Measurements from ENCODE around the gene RAB4A.

Gene RAB4A

DNA sequence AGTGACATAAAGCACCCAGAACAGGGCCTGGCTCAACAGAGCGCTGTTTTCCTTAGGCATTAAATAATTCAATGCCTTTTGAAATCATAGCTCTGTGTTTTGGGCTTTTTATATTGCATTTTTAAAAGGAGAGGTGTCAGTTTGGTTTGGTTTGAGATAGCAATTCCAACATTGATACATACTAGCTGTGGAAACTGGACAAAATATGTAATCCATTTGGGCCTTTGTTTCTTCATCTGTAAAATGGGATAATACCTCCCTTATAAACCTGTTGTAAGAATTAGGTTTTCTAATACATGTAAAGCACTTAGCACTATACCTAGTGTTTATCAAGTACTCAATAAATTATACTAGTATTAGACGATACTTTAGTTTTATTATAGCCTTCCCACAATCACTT, 8.7 kb upstream of the RAB4A start:
- TF ChIP-seq, protein P1, sequence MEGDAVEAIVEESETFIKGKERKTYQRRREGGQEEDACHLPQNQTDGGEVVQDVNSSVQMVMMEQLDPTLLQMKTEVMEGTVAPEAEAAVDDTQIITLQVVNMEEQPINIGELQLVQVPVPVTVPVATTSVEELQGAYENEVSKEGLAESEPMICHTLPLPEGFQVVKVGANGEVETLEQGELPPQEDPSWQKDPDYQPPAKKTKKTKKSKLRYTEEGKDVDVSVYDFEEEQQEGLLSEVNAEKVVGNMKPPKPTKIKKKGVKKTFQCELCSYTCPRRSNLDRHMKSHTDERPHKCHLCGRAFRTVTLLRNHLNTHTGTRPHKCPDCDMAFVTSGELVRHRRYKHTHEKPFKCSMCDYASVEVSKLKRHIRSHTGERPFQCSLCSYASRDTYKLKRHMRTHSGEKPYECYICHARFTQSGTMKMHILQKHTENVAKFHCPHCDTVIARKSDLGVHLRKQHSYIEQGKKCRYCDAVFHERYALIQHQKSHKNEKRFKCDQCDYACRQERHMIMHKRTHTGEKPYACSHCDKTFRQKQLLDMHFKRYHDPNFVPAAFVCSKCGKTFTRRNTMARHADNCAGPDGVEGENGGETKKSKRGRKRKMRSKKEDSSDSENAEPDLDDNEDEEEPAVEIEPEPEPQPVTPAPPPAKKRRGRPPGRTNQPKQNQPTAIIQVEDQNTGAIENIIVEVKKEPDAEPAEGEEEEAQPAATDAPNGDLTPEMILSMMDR (IDR thresholded peaks at IDR 0.05): no peak
- no peak for TF ChIP-seq ZFX (IDR thresholded peaks at IDR 0.05; ENCODE audit: borderline replicate concordance)

DNA sequence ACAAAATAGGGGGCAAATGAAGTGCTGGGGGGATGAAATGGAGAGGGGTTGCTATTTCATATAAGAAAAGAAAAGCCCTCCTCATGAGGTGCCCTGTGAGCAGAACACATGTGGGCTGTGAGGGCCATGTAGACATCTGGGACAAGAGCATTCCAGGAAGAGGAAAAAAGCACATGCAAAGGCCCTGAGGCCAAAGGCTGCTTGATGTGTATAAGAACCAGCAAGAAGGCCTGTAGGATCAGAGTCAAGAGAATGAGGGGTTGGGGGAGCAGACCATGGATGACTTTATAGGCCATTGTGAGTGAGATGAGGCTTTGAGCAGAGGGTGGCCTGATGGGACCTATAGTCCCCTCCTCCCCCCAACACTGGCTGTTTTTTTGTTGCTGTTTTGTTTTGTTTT, 7.7 kb upstream of the RAB4A start:
- no peak for TF ChIP-seq ZFX (IDR thresholded peaks at IDR 0.05; ENCODE audit: borderline replicate concordance)
- TF ChIP-seq, protein P1 (IDR thresholded peaks at IDR 0.05): no peak
- no peak overlapping the region for H3K27ac ChIP-seq

More for the DNA sequence above, 8.7 kb upstream of the RAB4A start:
- no peak overlapping the region for H3K27ac ChIP-seq

DNA sequence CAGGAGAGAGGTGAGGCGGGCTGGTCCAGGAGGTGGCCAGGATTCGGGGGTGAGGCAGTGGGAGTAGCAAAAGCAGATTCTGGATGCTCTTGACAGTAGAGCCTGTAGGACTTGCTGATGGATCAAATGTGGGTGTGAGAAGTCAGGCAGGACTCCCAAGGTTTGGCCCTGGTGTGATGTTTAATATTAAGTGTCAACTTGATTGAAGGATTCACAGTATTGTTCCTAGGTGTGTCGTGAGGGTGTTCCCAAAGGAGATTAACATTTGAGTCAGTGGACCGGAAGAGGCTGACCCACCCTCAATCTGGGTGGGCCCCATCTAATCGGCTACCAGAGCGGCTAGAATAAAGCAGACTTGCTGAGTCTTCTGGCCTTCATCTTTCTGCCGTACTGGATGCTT, 6.8 kb upstream of the RAB4A start:
- no peak overlapping the region for H3K27ac ChIP-seq
- TF ChIP-seq, protein P1 (IDR thresholded peaks at IDR 0.05): no peak

DNA sequence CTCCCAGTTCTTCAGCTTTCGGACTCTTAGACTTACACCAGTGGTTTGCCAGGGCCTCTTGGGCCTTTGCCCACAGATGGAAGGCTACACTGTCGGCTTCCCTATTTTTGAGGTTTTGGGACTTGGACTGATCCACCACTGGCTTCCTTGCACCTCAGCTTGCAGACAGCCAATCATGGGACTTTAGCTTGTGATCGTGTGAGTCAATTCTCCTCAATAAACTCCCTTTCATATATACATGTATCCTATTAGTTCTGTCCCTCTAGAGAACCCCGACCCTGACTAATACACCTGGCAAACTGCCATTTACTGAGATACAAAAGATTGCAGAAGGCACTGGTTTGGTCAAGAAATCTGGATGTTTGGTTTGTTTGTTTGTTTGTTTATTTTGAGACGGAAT, 6.4 kb upstream of the RAB4A start:
- TF ChIP-seq, protein P1 (IDR thresholded peaks at IDR 0.05): no peak
- no peak for TF ChIP-seq ZFX (IDR thresholded peaks at IDR 0.05; ENCODE audit: borderline replicate concordance)
- H3K27ac ChIP-seq: no peak overlapping the region

DNA sequence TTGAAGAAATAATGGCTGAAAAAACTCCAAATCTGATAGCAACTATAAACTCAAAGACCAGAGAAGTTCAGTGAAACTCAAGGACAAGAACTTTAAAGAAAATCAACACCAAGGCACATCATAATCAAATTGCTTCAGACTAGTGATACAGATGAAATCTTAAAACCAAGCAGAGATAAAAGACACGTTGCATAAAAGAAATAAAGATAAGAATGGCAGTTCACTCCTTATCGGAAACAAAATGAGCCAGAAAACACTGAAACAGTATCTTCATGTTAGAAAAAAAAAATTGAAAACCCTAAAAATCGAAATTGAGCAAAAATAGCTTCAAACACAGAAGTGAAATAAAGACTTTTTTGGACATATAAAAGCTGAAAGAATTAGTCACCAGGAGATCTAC, 4.6 kb upstream of the RAB4A start:
- TF ChIP-seq, protein P1 (IDR thresholded peaks at IDR 0.05): no peak
- no peak for TF ChIP-seq ZFX (IDR thresholded peaks at IDR 0.05; ENCODE audit: borderline replicate concordance)
- H3K27ac ChIP-seq: no peak overlapping the region

DNA sequence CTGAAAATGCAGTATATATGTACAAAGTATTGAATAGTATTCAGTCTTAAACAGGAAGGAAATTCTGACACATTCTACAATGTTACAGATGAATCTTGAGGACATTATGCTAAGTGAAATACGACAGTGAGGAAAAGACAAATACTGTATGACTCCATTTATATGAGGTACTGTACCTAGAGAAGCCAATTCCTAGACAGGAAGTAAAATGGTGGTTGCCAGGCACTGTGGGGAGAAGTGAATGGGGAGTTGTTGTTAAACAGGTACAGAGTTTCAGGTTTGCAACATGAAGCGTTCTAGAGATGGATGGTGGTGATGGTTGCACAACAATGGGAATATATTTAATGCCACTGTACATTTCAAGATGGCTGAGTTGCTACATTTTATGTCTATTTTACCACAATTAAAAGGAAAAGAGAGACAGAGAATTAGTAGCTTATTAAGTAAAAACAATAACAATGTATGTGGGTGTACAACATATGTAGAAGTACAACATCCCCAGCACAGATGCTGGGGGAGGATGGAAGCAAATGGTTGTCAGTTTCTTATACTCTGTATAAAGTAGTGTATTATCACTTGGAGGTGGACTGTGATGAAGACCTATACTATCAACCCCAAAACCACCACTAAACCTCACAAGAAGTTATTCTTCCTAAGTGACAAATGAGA, 3.9 kb upstream of the RAB4A start:
- TF ChIP-seq ZFX (IDR thresholded peaks at IDR 0.05; ENCODE audit: borderline replicate concordance): no peak
- TF ChIP-seq, protein P1 (IDR thresholded peaks at IDR 0.05): no peak
- no peak overlapping the region for H3K27ac ChIP-seq

DNA sequence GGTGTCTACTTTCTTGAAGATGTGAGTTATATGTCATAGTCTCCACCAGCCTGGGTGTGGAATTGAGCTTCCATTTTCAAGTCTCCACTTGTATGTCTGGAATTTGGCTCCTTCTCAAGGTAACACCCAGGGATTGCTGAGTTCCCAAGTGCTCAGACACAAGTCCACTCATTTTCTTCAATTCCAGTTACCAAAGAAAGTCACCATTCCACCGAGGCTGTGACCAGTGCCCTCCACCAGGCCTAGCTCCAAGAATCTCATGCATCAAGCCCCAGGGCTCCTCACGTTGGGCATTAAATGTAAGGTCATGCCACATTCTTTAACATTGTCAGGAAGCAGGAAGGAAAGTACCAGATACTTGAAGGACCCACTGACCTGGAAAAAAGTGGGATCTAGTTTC, 2.4 kb upstream of the RAB4A start:
- no peak for TF ChIP-seq ZFX (IDR thresholded peaks at IDR 0.05; ENCODE audit: borderline replicate concordance)
- TF ChIP-seq, protein P1 (IDR thresholded peaks at IDR 0.05): no peak
- no peak overlapping the region for H3K27ac ChIP-seq
